Activated CD4-positive, alpha-beta T cell treated with anti-CD3 and anti-CD28 coated beads, Interleukin-2, amount 50 U/mL, for 4 hours (primary cell): ENCODE results near the gene DOCK7.

Experiments
- DNase-seq, 2 experiments: peaks; one replicate each; pipeline ENCODE4 v3.0.0-alpha.2; 2020

The DOCK7 gene

GRCh38 chr1:62523860-62524259, 164.3 kb downstream of the DOCK7 start:
- DNase-seq = no peak

- DNase-seq = no peak
Observed at GRCh38 chr1:62516600-62516999, 171.6 kb downstream of the DOCK7 start.

GRCh38 chr1:62514746-62515423, 173.3 kb downstream of the DOCK7 start:
- DNase-seq = no peak

- DNase-seq = no peak
Observed at GRCh38 chr1:62513013-62513412, 175.2 kb downstream of the DOCK7 start.

- DNase-seq = no peak
Observed at GRCh38 chr1:62509028-62509427, 179.2 kb downstream of the DOCK7 start.

GRCh38 chr1:62508187-62508758, 179.9 kb downstream of the DOCK7 start:
- no peak for DNase-seq

- no peak for DNase-seq
Observed at GRCh38 chr1:62500210-62500609, 188.0 kb downstream of the DOCK7 start.

- DNase-seq = no peak
Observed at GRCh38 chr1:62494137-62494536, 194.0 kb downstream of the DOCK7 start.

GRCh38 chr1:62493656-62494055, 194.5 kb downstream of the DOCK7 start:
- DNase-seq = no peak

GRCh38 chr1:62492521-62492920, 195.7 kb downstream of the DOCK7 start:
- DNase-seq = no peak

- no peak for DNase-seq
Observed at GRCh38 chr1:62487956-62488355, 200.2 kb downstream of the DOCK7 start.

- DNase-seq = no peak
Observed at GRCh38 chr1:62484824-62485468, 203.2 kb downstream of the DOCK7 start.

GRCh38 chr1:62481681-62482080, 206.5 kb downstream of the DOCK7 start:
- no peak for DNase-seq

- no peak for DNase-seq
Observed at GRCh38 chr1:62476525-62477219, 211.5 kb downstream of the DOCK7 start.

- no peak for DNase-seq
Observed at GRCh38 chr1:62467092-62467491, 221.1 kb downstream of the DOCK7 start.

GRCh38 chr1:62462370-62462769, 225.8 kb downstream of the DOCK7 start:
- DNase-seq = no peak

GRCh38 chr1:62457955-62458354, 230.2 kb downstream of the DOCK7 start:
- no peak for DNase-seq

GRCh38 chr1:62452951-62453350, 235.2 kb downstream of the DOCK7 start:
- DNase-seq = no peak

- DNase-seq = no peak
Observed at GRCh38 chr1:62450301-62450700, 237.9 kb downstream of the DOCK7 start.

- no peak for DNase-seq
Observed at GRCh38 chr1:62448221-62448933, 239.8 kb downstream of the DOCK7 start.

GRCh38 chr1:62444701-62445100, 243.5 kb downstream of the DOCK7 start:
- DNase-seq = no peak

GRCh38 chr1:62439652-62440371, 248.4 kb downstream of the DOCK7 start:
- no peak for DNase-seq
